ENCODE results near the gene PRRC2C.

GRCh38 chr1:171468120-171468750, 17.1 kb upstream of the PRRC2C start:
- TF ChIP-seq POLR2AphosphoS5 (IDR thresholded peaks at IDR 0.05; ENCODE audit: borderline replicate concordance, low read depth, low read length) (no peak), EZH2 (IDR thresholded peaks at IDR 0.05) (no peak), FOXP2 (optimal IDR thresholded peaks at IDR 0.05; ENCODE audit: control extremely low read depth, extremely low read length, insufficient read depth) (no peak)
